ENCODE data around the gene ROM1. TPM values are rescaled to one million over a fixed set of nuclear protein-coding genes. Genes with fewer than 3 reads are reported as not detected.
A peak's percentile ranks its signal among the peaks of the same experiment; 100 is the strongest.

The ROM1 gene
- total RNA-seq, 1 experiment from 2014 or later, result 5.8 TPM

DNA sequence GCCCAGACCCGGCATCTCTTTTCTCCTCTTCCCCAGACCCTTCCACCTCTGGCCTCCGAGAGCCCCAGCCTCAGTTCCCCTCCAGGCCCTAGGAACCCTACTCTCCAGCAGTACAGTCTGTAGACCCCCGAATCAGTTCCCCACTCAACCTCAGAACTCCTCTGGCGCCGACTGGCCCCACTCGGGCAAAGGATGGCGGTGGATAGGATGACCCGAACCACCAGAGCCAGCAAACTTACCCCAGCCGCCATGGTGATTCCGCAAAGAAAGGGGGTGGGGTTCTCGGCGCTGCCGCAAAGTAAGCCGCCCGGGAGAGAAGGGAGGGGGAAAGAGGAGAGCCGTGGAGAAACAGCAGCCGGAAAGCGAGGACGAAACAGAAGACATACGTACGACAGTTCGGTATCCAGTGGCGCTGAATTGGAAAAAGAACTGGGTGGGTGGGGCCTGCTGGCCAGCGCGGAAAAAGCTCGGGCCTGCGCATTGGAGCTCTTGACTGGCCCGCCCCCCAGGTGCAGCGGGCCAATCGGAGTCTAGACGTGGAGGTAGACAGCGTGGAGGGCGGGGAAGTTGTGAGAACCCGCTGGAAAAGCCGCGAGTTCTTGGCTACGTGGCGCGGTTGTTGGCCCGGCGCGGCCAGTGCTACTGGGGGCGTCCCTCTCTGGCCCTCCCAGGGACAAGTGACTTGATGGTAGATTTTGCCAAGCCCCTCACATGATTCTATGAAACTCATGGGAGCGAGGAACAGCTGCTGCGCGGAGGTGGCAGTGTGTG, 39.3 kb upstream of the ROM1 start, which contains the start of gene EEF1G:
Gene EEF1G, minus strand, starts transcription at position 300 of the 771 bp plus-strand sequence. Its CDS starts 49 bp downstream, at position 251.
- Histone ChIP-seq H3K9me2 (replicated peaks; ENCODE audit: low read length) (no peaks in the 10 kb centered on the region), H3K79me2 (ENCODE audit: low read length) (peaks cover 75% of the 10 kb centered on the region), H3K9ac (ENCODE audit: low read length) (peak within 1 kb of the TSS; percentile 98), H3K4me1 (ENCODE audit: insufficient read depth, low read length) (peaks cover 36% of the 10 kb centered on the region), H4K20me1 (ENCODE audit: low read length) (peaks cover 33% of the 10 kb centered on the region), H3F3A (ENCODE audit: low read length, unreplicated experiment) (no peaks in the 10 kb centered on the region), H2AFZ (ENCODE audit: low read length) (peak within 1 kb of the TSS; percentile 92), H3K4me3 (ENCODE audit: low read length) (peak within 1 kb of the TSS; percentile 94), H3K9me3 (ENCODE audit: low read length) (no peaks in the 10 kb centered on the region), H3K4me2 (ENCODE audit: low read length) (peak within 1 kb of the TSS; percentile 99), H3K27ac (ENCODE audit: low read length) (peak within 1 kb of the TSS; percentile 74), H3K27me3 (ENCODE audit: low read length) (no peaks in the 10 kb centered on the region), H3K36me3 (ENCODE audit: low read depth, low read length) (peaks cover 50% of the 10 kb centered on the region)
- TF ChIP-seq EZH2phosphoT487 (IDR thresholded peaks at IDR 0.05; ENCODE audit: borderline replicate concordance, low read length) (no peak), EZH2 (IDR thresholded peaks at IDR 0.05; ENCODE audit: low read length, unreplicated experiment) (no peak)
- TF ChIP-seq, protein P1, sequence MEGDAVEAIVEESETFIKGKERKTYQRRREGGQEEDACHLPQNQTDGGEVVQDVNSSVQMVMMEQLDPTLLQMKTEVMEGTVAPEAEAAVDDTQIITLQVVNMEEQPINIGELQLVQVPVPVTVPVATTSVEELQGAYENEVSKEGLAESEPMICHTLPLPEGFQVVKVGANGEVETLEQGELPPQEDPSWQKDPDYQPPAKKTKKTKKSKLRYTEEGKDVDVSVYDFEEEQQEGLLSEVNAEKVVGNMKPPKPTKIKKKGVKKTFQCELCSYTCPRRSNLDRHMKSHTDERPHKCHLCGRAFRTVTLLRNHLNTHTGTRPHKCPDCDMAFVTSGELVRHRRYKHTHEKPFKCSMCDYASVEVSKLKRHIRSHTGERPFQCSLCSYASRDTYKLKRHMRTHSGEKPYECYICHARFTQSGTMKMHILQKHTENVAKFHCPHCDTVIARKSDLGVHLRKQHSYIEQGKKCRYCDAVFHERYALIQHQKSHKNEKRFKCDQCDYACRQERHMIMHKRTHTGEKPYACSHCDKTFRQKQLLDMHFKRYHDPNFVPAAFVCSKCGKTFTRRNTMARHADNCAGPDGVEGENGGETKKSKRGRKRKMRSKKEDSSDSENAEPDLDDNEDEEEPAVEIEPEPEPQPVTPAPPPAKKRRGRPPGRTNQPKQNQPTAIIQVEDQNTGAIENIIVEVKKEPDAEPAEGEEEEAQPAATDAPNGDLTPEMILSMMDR (conservative IDR thresholded peaks at IDR 0.05; ENCODE audit: low read depth, low read length), result no peak
- ChIA-PET POLR2A (ENCODE audit: unreplicated experiment) (interaction anchor here (0.5 to 1.3 kb wide), 16 partner anchors 13 to 601 kb away, joined by 3 to 23 read pairs (median 5); partner anchors contain the start of genes AHNAK, B3GAT3, C11orf98 and CSKMT), CTCF (interaction anchor here (0.7 to 1.6 kb wide), 7 partner anchors 13 to 760 kb away, joined by 3 to 7 read pairs (median 5); partner anchors contain the start of gene TUT1)
- no TSS peak for BruUV-seq (replicated peaks)
- peak; percentile 87 for ATAC-seq
- DNase-seq, result peak; percentile 100
- intact Hi-C loops (cut with micrococcal nuclease), result no loop called here

DNA sequence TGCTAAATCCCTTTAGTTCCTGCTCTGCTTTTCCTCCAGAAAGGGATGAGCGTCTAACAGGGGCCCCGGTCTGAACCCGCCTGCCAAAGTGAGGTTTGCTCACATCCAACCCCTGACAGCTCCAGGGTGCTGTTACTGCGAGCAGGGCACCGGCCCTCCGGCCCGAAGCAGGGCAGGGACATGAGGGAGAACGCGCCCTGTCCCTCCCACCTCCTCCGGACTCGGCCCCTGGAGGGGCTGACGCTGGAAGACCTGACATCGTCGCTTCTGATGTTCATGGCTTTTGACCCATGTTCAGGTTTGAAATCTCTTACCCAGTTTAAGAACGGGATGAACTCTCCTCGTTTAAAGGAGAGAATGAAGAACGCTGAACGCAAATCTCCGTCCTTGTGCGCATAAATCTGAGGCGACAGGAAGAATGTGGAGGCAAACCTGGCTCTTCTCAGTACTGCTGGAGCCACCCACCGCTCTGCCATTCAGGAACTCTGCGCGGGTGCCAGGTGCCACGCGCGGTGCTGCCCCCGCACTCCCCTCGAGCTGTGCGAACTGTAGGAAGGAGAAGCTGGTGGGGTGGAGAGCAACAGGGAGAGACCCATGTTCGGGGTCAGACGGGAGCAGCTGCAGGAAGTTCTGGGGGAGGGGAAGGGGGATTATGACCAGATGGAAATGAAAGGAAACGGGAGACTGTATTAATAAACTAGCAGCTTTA, 38.5 kb upstream of the ROM1 start:
- no peaks in the 10 kb centered on the region for H3F3A ChIP-seq (ENCODE audit: low read length, unreplicated experiment)
- intact Hi-C loops (cut with micrococcal nuclease), result loop anchor here (1.0 kb wide), 1 partner anchor 17 kb away; the partner anchor contains the start of gene TUT1
- ChIA-PET CTCF (interaction anchor here (0.7 to 1.6 kb wide), 9 partner anchors 14 to 761 kb away, joined by 3 to 7 read pairs (median 4); partner anchors contain the start of gene TUT1), POLR2A (ENCODE audit: unreplicated experiment) (interaction anchor here (0.5 to 1.3 kb wide), 15 partner anchors 13 to 602 kb away, joined by 3 to 23 read pairs (median 6); partner anchors contain the start of genes B3GAT3, C11orf98, CSKMT and GANAB)
- peak overlapping the region; percentile 99 for H3K4me2 ChIP-seq (ENCODE audit: low read length)
- DNase-seq, result peak; percentile 29
- no peaks in the 10 kb centered on the region for H3K27me3 ChIP-seq (ENCODE audit: low read length)
- BruUV-seq (replicated peaks), result TSS peak; percentile 89
- peak overlapping the region; percentile 94 for H3K4me3 ChIP-seq (ENCODE audit: low read length)
- peaks cover 67% of the 10 kb centered on the region for H3K79me2 ChIP-seq (ENCODE audit: low read length)
- H3K9me3 ChIP-seq (ENCODE audit: low read length), result no peaks in the 10 kb centered on the region
- H3K36me3 ChIP-seq (ENCODE audit: low read depth, low read length), result peaks cover 48% of the 10 kb centered on the region
- peak overlapping the region; percentile 98 for H3K9ac ChIP-seq (ENCODE audit: low read length)
- H3K9me2 ChIP-seq (replicated peaks; ENCODE audit: low read length), result no peaks in the 10 kb centered on the region
- peaks cover 36% of the 10 kb centered on the region for H3K4me1 ChIP-seq (ENCODE audit: insufficient read depth, low read length)
- ATAC-seq, result peak; percentile 31
- peak overlapping the region; percentile 74 for H3K27ac ChIP-seq (ENCODE audit: low read length)
- H2AFZ ChIP-seq (ENCODE audit: low read length), result peak overlapping the region; percentile 92
- peaks cover 31% of the 10 kb centered on the region for H4K20me1 ChIP-seq (ENCODE audit: low read length)
- TF ChIP-seq EZH2phosphoT487 (IDR thresholded peaks at IDR 0.05; ENCODE audit: borderline replicate concordance, low read length) (no peak), EZH2 (IDR thresholded peaks at IDR 0.05; ENCODE audit: low read length, unreplicated experiment) (no peak)
- TF ChIP-seq, protein P1 (conservative IDR thresholded peaks at IDR 0.05; ENCODE audit: low read depth, low read length), result no peak
